WTC11 (cell line): Measurements from ENCODE around the gene SMIM29.

Source experiments
- CTCF ChIP-seq: fragments of 200-600 bp; IDR thresholded peaks from 2 replicates; pipeline ENCODE4 v1.8.0; 2022; ENCODE audit warnings: antibody characterized with exemption
- IRF2 ChIP-seq: sonication (generic); formaldehyde crosslinking; IDR thresholded peaks from 2 replicates; pipeline ENCODE4 v1.8.0; 2022; ENCODE audit warnings: low read depth, missing genetic modification reagents, borderline replicate concordance
- MAX ChIP-seq: sonication (generic); formaldehyde crosslinking; IDR thresholded peaks from 2 replicates; pipeline ENCODE4 v1.8.0; 2022; ENCODE audit warnings: mild to moderate bottlenecking, missing genetic modification reagents
- USF1 ChIP-seq: sonication (generic); formaldehyde crosslinking; IDR thresholded peaks from 2 replicates; pipeline ENCODE4 v1.8.0; 2022; ENCODE audit warnings: mild to moderate bottlenecking, missing genetic modification reagents
- USF2 ChIP-seq: sonication (generic); formaldehyde crosslinking; IDR thresholded peaks from 2 replicates; pipeline ENCODE4 v1.8.1; 2023; ENCODE audit warnings: mild to moderate bottlenecking, missing genetic modification reagents, moderate library complexity

GRCh38 chr6:34230653-34231371 lies 18.0 kb downstream of the SMIM29 start:
- TF ChIP-seq CTCF (no peak), USF1 (no peak), MAX (CRISPR knock-in tag) (no peak), USF2 (CRISPR knock-in tag) (no peak), IRF2 (CRISPR knock-in tag) (no peak)
